GM19023 (cell line): ENCODE results near the gene TPBG.
"Not testable (repeated sequence)": the region's sequence is repeated elsewhere in the genome, so short reads cannot be mapped to it uniquely, and the experiment has no call there.

Experiments used
- ATAC-seq: cut with Tn5 transposase; IDR thresholded peaks from one replicate; pipeline ENCODE4 v1.9.1; 2021; ENCODE audit warnings: mild to moderate bottlenecking, moderate library complexity; ENCODE audit not compliant: unreplicated experiment

TPBG gene

GRCh38 chr6:82374516-82374915 is 10.9 kb downstream of the TPBG start:
- ATAC-seq: no peak

DNA sequence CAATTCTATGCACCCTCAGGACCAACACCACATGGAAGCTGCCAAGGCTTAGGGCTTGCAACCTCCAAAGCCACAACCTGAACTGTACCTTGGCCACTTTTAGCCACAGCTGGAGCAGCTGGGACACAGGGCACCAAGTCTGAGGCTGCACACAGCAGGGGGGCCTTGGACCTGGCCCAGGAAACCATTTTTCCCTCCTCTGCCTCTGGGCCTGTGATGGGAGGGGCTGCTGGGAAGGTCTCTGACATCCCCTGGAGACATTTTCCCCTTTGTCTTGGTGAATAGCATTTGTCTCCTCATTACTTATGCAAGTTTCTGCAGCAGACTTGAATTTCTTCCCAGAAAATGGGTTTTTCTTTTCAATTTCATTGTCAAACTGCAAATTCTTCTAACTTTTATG is 13.0 kb downstream of the TPBG start:
- no peak for ATAC-seq

- ATAC-seq: no peak
These were observed 17.1 kb downstream of the TPBG start for GRCh38 chr6:82380566-82381185.

GRCh38 chr6:82381278-82381677 is 17.7 kb downstream of the TPBG start:
- peak; percentile 69 for ATAC-seq

- no peak for ATAC-seq
These were observed 21.5 kb downstream of the TPBG start for GRCh38 chr6:82385102-82385501.

- no peak for ATAC-seq
These were observed 21.9 kb downstream of the TPBG start for GRCh38 chr6:82385546-82385945.

DNA sequence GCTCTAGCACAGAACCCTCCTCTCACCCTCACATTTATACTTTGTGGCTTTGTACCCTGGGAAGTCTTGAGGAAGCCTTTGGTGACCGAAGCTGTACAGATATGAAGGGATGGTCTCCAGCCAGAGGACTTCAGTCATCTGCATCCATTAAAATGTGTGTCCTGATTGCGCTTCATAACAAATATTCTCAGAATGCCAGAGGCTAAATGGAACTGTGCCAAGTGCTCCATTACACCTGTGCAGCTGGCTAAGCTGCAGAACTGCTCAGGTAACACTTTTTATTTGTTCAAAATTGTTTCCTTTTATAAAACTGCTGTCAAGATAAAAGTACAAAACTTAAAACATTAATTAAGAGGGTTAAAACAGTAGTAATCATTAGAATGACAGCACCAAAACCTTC is 22.3 kb downstream of the TPBG start:
- no peak for ATAC-seq

DNA sequence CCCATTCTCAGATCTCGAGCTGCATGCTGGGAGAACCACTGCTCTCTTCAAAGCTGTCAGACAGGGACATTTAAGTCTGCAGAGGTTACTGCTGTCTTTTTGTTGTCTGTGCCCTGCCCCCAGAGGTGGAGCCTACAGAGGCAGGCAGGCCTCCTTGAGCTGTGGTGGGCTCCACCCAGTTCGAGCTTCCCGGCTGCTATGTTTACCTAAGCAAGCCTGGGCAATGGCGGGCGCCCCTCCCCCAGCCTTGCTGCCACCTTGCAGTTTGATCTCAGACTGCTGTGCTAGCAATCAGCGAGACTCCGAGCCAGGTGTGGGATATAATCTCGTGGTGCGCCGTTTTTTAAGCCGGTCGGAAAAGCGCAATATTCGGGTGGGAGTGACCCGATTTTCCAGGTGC is 31.2 kb downstream of the TPBG start:
- ATAC-seq: not testable (repeated sequence)

GRCh38 chr6:82396964-82397751 is 33.5 kb downstream of the TPBG start:
- no peak for ATAC-seq

GRCh38 chr6:82397962-82398692 is 34.5 kb downstream of the TPBG start:
- no peak for ATAC-seq

- no peak for ATAC-seq
These were observed 45.4 kb downstream of the TPBG start for GRCh38 chr6:82408952-82409431.

- no peak for ATAC-seq
These were observed 46.6 kb downstream of the TPBG start for GRCh38 chr6:82410151-82410648.

- ATAC-seq: no peak
These were observed 50.3 kb downstream of the TPBG start for GRCh38 chr6:82413868-82414267.

DNA sequence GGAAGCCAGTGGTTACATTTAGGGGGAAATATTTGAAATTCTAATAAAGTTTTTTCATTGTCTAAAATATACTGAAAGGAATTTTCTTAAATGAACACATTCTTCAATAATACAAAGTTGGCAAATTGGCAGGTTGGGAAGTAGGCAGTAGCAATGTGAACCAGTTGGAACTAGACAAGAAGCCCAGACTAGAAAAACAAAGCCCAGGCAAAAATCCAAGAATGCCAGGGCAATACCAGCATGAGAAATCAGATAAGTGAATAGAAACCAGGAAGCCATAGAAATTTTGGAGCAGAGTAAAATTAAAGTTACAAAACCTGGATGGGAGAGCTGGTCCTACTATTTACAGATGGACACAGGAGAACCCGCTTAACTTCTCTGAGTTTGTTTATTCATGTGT is 52.2 kb downstream of the TPBG start:
- no peak for ATAC-seq

- no peak for ATAC-seq
These were observed 52.7 kb downstream of the TPBG start for GRCh38 chr6:82416346-82416745.
